GM21447 (cell line): ENCODE measurements around the gene CCDC154.
"Not testable (repeated sequence)": the region's sequence is repeated elsewhere in the genome, so short reads cannot be mapped to it uniquely, and the experiment has no call there.

Experiments
- ATAC-seq: cut with Tn5 transposase; IDR thresholded peaks from one replicate; pipeline ENCODE4 v1.9.1; 2021; ENCODE audit not compliant: unreplicated experiment

The CCDC154 gene

GRCh38 chr16:1443980-1444729, at the start of gene CCDC154:
Gene CCDC154 (minus strand): TSS chr16:1444556. CDS start chr16:1444322, 234 bp downstream.
- no peak for ATAC-seq

- no peak for ATAC-seq
Observed at GRCh38 chr16:1493746-1494094, 49.4 kb upstream of the CCDC154 start.

- peak; percentile 64 for ATAC-seq
Observed at GRCh38 chr16:1492923-1493745, 48.8 kb upstream of the CCDC154 start, which contains the start of gene TELO2. Gene TELO2 (plus strand): TSS chr16:1493360. CDS start chr16:1494282, 922 bp downstream.

- ATAC-seq, result no peak
Observed at GRCh38 chr16:1492082-1492922, 47.9 kb upstream of the CCDC154 start.

- no peak for ATAC-seq
Observed at GRCh38 chr16:1491327-1491726, 47.0 kb upstream of the CCDC154 start.

GRCh38 chr16:1489077-1489476, 44.7 kb upstream of the CCDC154 start:
- ATAC-seq, result no peak

- ATAC-seq, result no peak
Observed at GRCh38 chr16:1488619-1489018, 44.3 kb upstream of the CCDC154 start, which contains the start of gene PTX4. Gene PTX4 (minus strand): TSS chr16:1488944. CDS start chr16:1488909, 35 bp downstream.

- no peak for ATAC-seq
Observed at GRCh38 chr16:1488054-1488601, 43.8 kb upstream of the CCDC154 start.

GRCh38 chr16:1487395-1488053, 43.2 kb upstream of the CCDC154 start:
- ATAC-seq, result no peak

GRCh38 chr16:1486551-1487390, 42.4 kb upstream of the CCDC154 start:
- ATAC-seq, result no peak

GRCh38 chr16:1485847-1486496, 41.6 kb upstream of the CCDC154 start:
- ATAC-seq, result no peak

- no peak for ATAC-seq
Observed at GRCh38 chr16:1481906-1482835, 37.8 kb upstream of the CCDC154 start.

GRCh38 chr16:1478937-1479336, 34.6 kb upstream of the CCDC154 start:
- ATAC-seq, result not testable (repeated sequence)

GRCh38 chr16:1477033-1477432, 32.7 kb upstream of the CCDC154 start:
- ATAC-seq, result no peak

GRCh38 chr16:1475552-1476114, 31.3 kb upstream of the CCDC154 start:
- no peak for ATAC-seq

GRCh38 chr16:1474796-1475551, 30.6 kb upstream of the CCDC154 start, which contains the start of gene CLCN7:
Gene CLCN7 (minus strand): TSS chr16:1475028. CDS start chr16:1474974, 54 bp downstream.
- peak; percentile 81 for ATAC-seq
